GF-D8 (cell line): ENCODE data around the gene BCO1.

ENCODE experiments used
- DNase-seq: peaks from one replicate; lab custom pipeline; 2025; lab: John Stamatoyannopoulos, UW

BCO1 gene

DNA sequence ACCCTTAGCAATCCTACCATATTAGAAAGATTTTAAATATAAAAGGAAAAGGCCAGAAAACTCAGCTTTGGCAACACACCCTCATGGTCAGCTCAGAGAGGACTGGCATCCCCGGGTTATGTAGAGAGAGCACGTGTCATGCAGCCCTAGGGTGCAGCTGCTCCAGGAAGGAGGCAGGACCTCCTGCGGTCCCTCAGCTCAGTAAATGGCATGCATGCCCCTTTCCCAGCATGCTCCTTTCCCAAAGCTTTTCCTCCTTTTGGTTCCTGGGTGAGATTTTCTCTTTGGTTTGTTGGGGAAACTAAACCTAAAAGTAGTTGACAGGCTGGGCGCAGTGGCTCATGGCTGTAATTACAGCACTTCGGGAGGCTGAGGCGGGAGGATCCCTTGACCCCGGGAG lies 80.2 kb downstream of the BCO1 start:
- no peak for DNase-seq

DNA sequence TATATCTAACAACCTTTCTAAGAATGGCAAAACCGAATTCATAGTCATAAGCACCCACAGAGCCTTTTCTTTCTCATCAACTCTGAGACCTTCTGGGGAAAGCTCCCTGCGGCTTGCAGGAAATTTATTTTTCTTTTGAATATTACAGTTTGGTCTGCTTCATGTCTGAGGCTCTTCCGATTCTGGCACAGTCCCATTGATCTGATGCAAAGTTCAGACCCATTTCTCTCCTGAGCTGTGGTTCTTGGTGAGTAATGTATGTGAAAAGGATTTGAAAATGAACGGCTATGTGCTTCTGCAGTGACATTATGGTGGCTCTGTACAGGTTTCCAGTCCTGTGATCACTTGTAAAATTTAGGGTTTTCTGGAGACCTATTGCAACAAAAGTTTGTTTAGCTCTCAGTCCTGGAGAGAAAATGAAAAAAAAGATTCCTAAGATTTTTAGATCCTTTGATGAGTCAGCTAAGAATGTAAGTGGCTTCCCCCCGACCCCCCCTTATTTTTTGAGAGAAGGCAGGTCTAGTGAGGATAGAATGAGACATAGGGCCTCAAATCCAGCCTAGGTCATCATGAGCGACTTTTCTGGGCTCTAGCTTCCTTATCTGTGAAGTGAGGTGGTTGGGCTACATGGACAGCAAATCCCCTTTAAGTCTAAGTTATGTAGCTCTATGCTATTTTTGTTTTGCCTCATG lies 80.9 kb downstream of the BCO1 start:
- no peak for DNase-seq

DNA sequence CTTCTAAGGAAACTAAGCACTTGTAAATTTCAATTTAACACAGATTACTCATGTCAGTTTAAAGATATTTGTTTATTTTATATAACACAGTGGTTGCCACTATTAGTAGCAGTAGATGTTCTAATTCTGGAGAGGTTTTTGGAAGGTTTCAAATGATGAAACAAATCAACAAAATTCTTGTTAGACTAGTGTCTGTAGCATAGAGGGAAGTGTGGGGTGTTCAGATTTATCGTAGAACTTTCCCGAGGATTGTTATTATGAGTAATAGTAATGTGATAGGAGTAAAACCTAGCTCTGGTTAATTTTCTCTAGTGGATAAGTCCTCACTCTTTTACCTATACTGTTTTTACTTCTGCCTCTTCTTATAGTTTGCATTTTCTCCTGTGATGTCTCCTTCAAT lies 82.5 kb downstream of the BCO1 start:
- no peak for DNase-seq

DNA sequence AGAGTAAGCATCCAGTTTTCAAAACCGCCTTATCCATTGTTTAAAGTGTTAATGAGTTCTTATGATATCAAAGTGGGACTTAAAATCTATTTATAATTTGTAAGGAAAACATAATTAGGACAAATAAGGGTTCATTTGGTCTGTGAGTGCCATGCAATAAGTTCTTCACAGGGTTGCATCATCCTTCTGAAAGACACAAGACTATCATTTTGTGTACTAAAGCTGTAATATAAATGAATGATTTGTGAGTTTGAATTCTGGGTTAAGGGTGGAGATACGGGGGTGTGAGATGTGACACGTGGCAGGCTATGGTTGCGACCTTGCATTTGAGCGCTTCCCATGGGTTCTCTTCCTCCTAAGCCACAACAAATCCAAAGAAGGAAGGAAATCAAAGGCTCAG lies 83.0 kb downstream of the BCO1 start:
- DNase-seq: no peak

DNA sequence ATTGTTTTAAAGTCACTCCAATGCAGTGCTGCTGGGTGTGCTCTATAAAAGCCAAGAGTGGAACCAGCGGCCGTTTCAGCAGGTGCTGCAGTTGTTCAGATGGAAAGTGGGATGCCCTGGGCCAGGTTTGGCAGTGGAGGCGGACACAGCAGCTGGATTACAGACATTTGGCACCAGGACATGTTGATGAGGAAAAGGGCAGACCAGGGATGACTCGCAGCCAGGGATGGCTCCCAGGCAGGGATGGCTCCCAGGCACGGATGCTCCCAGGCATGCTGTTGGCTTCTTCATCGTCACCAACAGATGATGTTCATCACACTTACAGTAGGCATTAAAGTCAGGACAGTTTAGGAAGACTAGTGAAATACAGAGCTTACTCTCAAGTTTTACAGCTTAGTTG lies 86.3 kb downstream of the BCO1 start:
- no peak for DNase-seq

DNA sequence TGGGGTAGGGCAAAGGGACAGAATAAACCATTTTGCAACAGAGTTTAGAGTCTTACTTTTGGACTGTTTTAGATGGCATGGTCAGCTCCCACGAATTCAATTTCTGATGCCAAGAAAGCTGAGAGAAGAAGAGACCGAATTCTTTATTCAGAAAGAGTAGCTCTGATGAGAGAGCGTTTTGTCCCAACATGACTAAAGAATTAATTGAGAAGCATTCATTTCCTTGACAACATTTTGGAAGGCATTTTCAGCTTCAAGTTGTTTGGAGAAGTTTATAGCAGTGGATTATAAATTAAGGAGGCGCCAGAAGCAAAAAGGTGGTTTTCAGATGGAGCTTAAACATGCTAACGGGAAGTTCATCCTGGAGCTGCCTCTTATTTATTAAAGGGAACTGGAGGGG lies 88.5 kb downstream of the BCO1 start:
- DNase-seq: no peak

DNA sequence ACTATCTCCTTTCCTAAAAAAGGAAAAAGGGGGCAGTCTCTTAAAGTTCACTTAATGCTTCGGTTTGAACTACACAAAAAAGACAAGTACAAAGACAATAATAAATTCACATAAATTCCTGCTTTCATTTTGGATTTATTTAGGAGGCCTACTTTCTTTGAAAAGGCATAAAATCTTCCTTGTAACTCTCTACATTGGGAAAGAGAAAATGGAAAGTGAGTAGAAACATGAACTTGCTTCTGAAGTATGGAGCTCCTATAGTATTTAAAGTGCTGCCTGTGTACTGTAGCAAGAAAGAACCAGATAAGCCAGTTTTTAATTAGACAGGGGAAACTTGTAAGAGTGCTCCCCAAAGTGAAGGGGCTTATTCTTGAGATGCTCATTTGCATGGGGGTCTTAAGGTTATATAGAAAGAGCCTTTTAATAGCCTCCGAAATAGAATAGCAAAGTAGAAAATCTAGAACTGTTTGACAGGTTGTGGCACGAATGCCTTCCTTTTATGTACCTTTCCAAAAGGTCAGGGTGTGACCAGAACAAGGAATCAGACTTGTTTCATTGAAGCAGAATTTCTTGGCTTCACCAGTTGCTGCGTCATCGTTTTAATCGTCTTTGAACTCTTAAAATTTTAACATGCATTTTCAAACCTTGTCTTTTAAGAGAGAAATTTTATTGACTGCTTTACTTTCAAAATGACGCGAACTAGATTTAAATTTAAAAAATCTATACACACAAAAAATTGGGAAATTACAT lies 89.1 kb downstream of the BCO1 start:
- DNase-seq: no peak

DNA sequence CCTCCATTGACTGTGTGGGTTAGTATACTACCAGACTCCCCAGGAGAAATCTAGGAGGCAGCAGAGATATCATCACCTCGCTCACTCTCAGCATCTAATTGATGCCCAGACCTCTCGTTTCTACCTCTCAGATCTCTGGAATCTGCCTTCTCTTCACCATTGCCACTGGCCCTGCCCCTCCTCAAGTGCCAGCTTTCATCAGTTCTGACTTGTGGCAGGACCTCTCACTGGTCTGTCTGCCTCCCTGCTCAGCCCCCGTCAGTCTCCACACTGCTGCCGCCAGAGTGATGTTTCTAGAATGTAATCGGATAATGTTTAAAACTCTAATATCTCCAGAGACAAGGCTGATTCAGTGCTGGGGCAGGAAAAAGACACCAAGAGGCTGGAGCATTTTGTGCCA lies 91.5 kb downstream of the BCO1 start:
- DNase-seq: no peak

DNA sequence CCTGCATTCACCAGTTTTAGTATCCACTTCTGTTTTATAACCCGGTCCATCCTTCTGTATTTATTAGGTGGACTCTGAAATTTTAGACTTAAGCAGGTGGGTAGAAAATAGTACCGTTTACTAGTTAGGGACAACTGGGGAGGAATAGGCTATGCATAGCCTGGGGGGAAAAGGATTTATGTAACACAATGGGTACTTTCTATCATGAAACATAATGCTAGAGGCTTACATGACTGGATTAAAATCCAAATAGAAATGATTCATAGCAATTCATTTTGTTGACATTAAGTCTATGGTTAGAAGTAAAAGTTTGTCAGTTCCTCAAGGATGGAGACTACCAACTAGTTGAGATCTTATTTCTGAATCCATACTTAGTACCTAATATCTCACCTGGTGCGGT lies 94.9 kb downstream of the BCO1 start:
- no peak for DNase-seq

DNA sequence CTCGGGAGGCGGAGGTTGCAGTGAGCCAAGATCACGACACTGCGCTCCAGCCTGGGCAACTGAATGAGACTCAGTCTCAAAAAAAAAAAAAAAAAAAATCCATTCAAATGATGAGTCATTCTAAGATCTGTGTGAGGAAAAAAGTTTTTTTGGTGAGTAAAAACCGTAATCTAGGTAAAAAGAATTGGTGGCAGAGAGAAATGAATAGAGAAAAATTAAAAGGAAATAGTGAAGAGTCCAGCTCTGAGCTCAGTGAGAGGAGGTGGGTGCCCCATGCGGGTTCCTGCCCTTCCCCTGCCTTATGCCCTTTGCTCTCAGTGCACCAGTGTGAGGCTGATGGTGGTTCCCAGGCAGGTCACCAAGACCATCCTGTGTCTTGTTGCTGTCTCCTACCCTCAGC lies 97.2 kb downstream of the BCO1 start:
- no peak for DNase-seq

DNA sequence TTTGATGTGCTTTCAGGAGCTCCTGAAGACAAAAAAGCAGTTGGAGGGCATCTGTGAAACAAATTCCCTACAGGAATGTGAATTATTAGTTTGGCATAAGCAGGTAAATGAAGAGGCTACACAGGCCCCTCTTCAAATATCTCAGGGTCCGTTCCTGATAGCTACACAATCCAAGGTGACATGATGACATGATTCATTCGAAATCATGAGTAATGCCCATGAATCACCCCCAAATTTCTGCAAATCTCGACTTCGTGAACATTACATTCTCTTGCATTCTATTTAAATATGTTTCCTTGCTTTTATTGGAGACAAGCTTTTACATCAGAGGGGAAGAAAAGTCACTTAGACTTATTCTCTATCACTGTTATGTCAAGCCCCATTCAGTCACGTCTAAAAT lies 98.6 kb downstream of the BCO1 start:
- DNase-seq: no peak
